GM23338 (cell line): ENCODE data around the gene LCE2C. TPM values are rescaled to one million over a fixed set of nuclear protein-coding genes. Genes with fewer than 3 reads are reported as not detected.
"Not testable (repeated sequence)": the region's sequence is repeated elsewhere in the genome, so short reads cannot be mapped to it uniquely, and the experiment has no call there.

ENCODE experiments used
- ATAC-seq: fragments of 200-7000 bp; cut with Tn5 transposase; 3 replicates; pipeline ENCODE4 v1.9.1; 2020
- DNase-seq: peaks from one replicate; pipeline ENCODE4 v3.0.0-alpha.2; 2015; ENCODE audit warnings: low spot score
- H2AFZ ChIP-seq: fragments of 200-600 bp; sonication (generic); 2 replicates; pipeline ENCODE4 v1.8.0; 2016; ENCODE audit warnings: antibody characterized with exemption, mild to moderate bottlenecking, moderate library complexity
- H3F3A ChIP-seq: fragments of 200-600 bp; sonication (generic); replicated peaks from 2 replicates; pipeline ENCODE4 v1.8.0; 2017; ENCODE audit warnings: antibody characterized with exemption, mixed run types, low read depth
- H3K27ac ChIP-seq: fragments of 200-600 bp; sonication (generic); 2 replicates; pipeline ENCODE4 v1.6.1; 2016; ENCODE audit warnings: low read depth
- H3K27me3 ChIP-seq: fragments of 200-600 bp; sonication (generic); 2 replicates; pipeline ENCODE4 v1.8.0; 2016; ENCODE audit warnings: mild to moderate bottlenecking, mixed run types, moderate library complexity; ENCODE audit not compliant: insufficient read depth
- H3K36me3 ChIP-seq: fragments of 200-600 bp; sonication (generic); 2 replicates; pipeline ENCODE4 v1.8.0; 2016; ENCODE audit warnings: mild to moderate bottlenecking; ENCODE audit not compliant: insufficient read depth
- H3K4me1 ChIP-seq: fragments of 200-600 bp; sonication (generic); 2 replicates; pipeline ENCODE4 v1.8.0; 2016; ENCODE audit warnings: mild to moderate bottlenecking, moderate library complexity; ENCODE audit not compliant: insufficient read depth
- H3K4me2 ChIP-seq: fragments of 200-600 bp; sonication (generic); 2 replicates; pipeline ENCODE4 v1.7.1; 2017; ENCODE audit warnings: mixed run types
- H3K4me3 ChIP-seq: fragments of 200-600 bp; sonication (generic); 2 replicates; pipeline ENCODE4 v1.6.1; 2016; ENCODE audit warnings: mixed run types
- H3K79me2 ChIP-seq: fragments of 200-600 bp; sonication (generic); replicated peaks from 2 replicates; pipeline ENCODE4 v1.8.0; 2017; ENCODE audit warnings: mild to moderate bottlenecking; ENCODE audit not compliant: insufficient read depth
- H3K9me2 ChIP-seq: fragments of 200-600 bp; sonication (generic); 2 replicates; pipeline ENCODE4 v1.8.0; 2017; ENCODE audit not compliant: insufficient read depth
- H4K20me1 ChIP-seq: fragments of 200-600 bp; sonication (generic); replicated peaks from 2 replicates; pipeline ENCODE4 v1.8.0; 2017; ENCODE audit warnings: mild to moderate bottlenecking; ENCODE audit not compliant: insufficient read depth
- H3K27ac Mint-ChIP-seq: 2 replicates; pipeline ENCODE4 v1.8.0; 2020; ENCODE audit warnings: inconsistent platforms, mild to moderate bottlenecking, moderate library complexity, mixed read lengths
- H3K27me3 Mint-ChIP-seq: 3 replicates; pipeline ENCODE4 v1.8.0; 2022; ENCODE audit warnings: low read depth, mild to moderate bottlenecking, moderate library complexity, mixed read lengths, inconsistent platforms; ENCODE audit not compliant: insufficient read depth, poor library complexity
- H3K36me3 Mint-ChIP-seq: 3 replicates; pipeline ENCODE4 v1.8.0; 2021; ENCODE audit warnings: low read depth, mild to moderate bottlenecking, inconsistent platforms, moderate library complexity, mixed read lengths
- H3K4me1 Mint-ChIP-seq: 3 replicates; pipeline ENCODE4 v1.8.0; 2020; ENCODE audit warnings: mild to moderate bottlenecking, inconsistent platforms, mixed read lengths
- H3K4me3 Mint-ChIP-seq: 3 replicates; pipeline ENCODE4 v1.8.0; 2021; ENCODE audit warnings: moderate library complexity, mild to moderate bottlenecking, inconsistent platforms, mixed read lengths
- H3K9me3 Mint-ChIP-seq: 3 replicates; pipeline ENCODE4 v1.8.0; 2020; ENCODE audit warnings: moderate library complexity, mild to moderate bottlenecking, inconsistent platforms, mixed read lengths
- CREB1 ChIP-seq: fragments of 250-450 bp; sonication (Bioruptor Pico); IDR thresholded peaks from 2 replicates; pipeline ENCODE4 v1.5.0; 2020; ENCODE audit warnings: low read depth, mild to moderate bottlenecking, moderate library complexity
- CTCF ChIP-seq, 2 experiments: fragments of 200-600 bp in 1 of 2; sonication (generic) in 1 of 2; conservative IDR thresholded peaks; 2 replicates each; pipeline versions ENCODE4 v1.5.1 to v1.6.1; 2016 to 2017; ENCODE audit warnings: antibody characterized with exemption in 2 of 2, low read depth in 2 of 2, mild to moderate bottlenecking in 2 of 2, moderate library complexity in 1 of 2
- EZH2phosphoT487 ChIP-seq: fragments of 200-600 bp; sonication (generic); IDR thresholded peaks from one replicate; pipeline ENCODE4 v1.8.1; 2018; ENCODE audit warnings: antibody characterized with exemption; ENCODE audit not compliant: unreplicated experiment
- NANOG ChIP-seq: IDR thresholded peaks from 2 replicates; pipeline ENCODE4 v1.6.1; 2016; ENCODE audit warnings: antibody characterized with exemption, borderline replicate concordance
- POLR2AphosphoS5 ChIP-seq: IDR thresholded peaks from 2 replicates; pipeline ENCODE4 v1.6.1; 2016; ENCODE audit warnings: antibody characterized with exemption, low read depth
- STAT1 ChIP-seq: IDR thresholded peaks from one replicate; pipeline ENCODE4 v1.6.1; 2016; ENCODE audit warnings: antibody characterized with exemption; ENCODE audit not compliant: unreplicated experiment
- ZNF462 ChIP-seq: fragments of 250-450 bp; sonication (Bioruptor Pico); IDR thresholded peaks from 2 replicates; pipeline ENCODE4 v1.5.0; 2020; ENCODE audit warnings: mild to moderate bottlenecking, moderate library complexity
- long read RNA-seq: library from polyadenylated mRNA; unstranded; transcript quantifications from one replicate; pipeline ENCODE4 v2.0.0, GENCODE V29; 2020; ENCODE audit not compliant: unreplicated experiment
- polyA plus RNA-seq: library from polyadenylated mRNA; unstranded; fragments of >200 nt; fragmentation: Nextera tagmentation; extraction: Ambion mirVana; gene quantifications from 2 replicates; pipeline ENCODE4 v1.2.1, GENCODE V29; 2016
- total RNA-seq: library from RNA; depleted of rRNA; stranded (reverse); fragments of >200 nt; shearing (Covaris generic); gene quantifications from 2 replicates; pipeline ENCODE4 v1.2.3, GENCODE V29; 2014; rRNA removed
- TF ChIP-seq, protein P1 (sequence below): IDR thresholded peaks from 2 replicates; pipeline ENCODE4 v1.6.1; 2016; ENCODE audit warnings: antibody characterized with exemption

The LCE2C gene, protein sequence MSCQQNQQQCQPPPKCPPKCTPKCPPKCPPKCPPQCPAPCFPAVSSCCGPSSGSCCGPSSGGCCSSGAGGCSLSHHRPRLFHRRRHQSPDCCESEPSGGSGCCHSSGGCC
- total RNA-seq, result not detected in 2 replicates
- not detected in 2 replicates for polyA plus RNA-seq
- long read RNA-seq, result 0 reads

DNA sequence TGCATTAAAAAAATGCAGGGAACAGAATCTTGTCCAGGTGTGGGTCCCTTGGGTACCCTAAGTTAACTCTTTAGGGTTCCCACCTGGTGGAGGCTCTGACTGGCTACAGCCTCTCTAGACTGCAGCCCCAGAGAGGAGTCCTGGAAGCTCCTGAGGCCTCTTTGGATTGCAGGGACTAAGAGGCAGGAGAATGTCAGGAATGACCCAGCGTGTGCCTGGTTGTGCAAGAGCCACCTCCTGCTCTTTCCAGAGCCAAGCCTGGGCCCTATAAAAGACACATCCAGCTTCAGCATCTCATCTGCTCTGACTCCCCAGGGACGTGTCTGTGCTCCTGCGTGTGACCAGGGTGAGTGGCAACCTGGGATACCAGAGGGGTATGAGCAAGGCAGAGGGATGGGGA, at the start of gene LCE2C:
TSS of gene LCE2C (plus strand) at position 297 of the 400 bp plus-strand sequence. CDS start 737 bp downstream, outside the sequence.
- not testable (repeated sequence) for H3K27me3 Mint-ChIP-seq, H3K36me3 Mint-ChIP-seq, H3K4me1 Mint-ChIP-seq, H3K4me1 ChIP-seq, H3K79me2 ChIP-seq, ATAC-seq, H3K4me3 ChIP-seq, DNase-seq, H3K4me3 Mint-ChIP-seq, H3K27ac Mint-ChIP-seq, H3K36me3 ChIP-seq, H3F3A ChIP-seq, H2AFZ ChIP-seq, H3K27ac ChIP-seq, H3K27me3 ChIP-seq, H3K4me2 ChIP-seq, H3K9me2 ChIP-seq, H4K20me1 ChIP-seq, H3K9me3 Mint-ChIP-seq

DNA sequence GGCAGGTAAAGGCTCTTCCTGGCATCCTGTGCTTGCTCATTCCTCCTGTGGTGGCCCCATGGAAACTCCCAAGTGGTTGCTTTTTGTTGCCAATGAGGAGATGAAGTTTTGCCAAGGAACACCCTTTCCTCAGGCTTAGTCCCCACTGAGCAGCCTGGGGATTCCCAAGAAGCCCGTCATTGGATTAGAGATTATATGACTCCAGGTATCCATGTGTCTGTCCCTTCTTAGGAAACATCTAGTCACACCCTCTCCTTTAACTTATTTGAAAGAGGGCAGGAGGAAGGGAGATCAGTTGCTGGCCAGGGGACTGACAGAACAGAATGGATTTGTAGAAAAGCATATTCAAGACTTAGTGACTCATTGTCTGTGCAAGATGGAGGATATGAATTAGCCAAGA, 48.3 kb upstream of the LCE2C start:
- no peaks in the 10 kb centered on the region for H3K79me2 ChIP-seq
- no peak for DNase-seq
- H3K4me3 ChIP-seq, result no peak overlapping the region
- peaks cover 4% of the 10 kb centered on the region for H3K27me3 Mint-ChIP-seq
- no peaks in the 10 kb centered on the region; the same call in 2 of the 3 replicates for H3K36me3 Mint-ChIP-seq
- TF ChIP-seq CTCF (conservative IDR thresholded peaks at IDR 0.05; ENCODE audit: low read depth in 2 of 2) (no peak), CREB1 (no peak), POLR2AphosphoS5 (no peak), ZNF462 (CRISPR knock-in tag) (no peak), EZH2phosphoT487 (no peak), STAT1 (no peak), NANOG (no peak)
- TF ChIP-seq, protein P1, sequence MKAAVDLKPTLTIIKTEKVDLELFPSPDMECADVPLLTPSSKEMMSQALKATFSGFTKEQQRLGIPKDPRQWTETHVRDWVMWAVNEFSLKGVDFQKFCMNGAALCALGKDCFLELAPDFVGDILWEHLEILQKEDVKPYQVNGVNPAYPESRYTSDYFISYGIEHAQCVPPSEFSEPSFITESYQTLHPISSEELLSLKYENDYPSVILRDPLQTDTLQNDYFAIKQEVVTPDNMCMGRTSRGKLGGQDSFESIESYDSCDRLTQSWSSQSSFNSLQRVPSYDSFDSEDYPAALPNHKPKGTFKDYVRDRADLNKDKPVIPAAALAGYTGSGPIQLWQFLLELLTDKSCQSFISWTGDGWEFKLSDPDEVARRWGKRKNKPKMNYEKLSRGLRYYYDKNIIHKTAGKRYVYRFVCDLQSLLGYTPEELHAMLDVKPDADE, result no peak
- H2AFZ ChIP-seq, result no peak overlapping the region
- no peak overlapping the region for H3K27ac Mint-ChIP-seq
- no peak for ATAC-seq
- no peak overlapping the region for H3K27ac ChIP-seq
- H3K9me2 ChIP-seq, result peaks cover 9% of the 10 kb centered on the region
- H3K4me1 ChIP-seq, result peaks cover 5% of the 10 kb centered on the region; the same call in 1 of the 2 replicates
- H3K27me3 ChIP-seq, result no peaks in the 10 kb centered on the region; the same call in 1 of the 2 replicates
- H3K4me2 ChIP-seq, result no peak overlapping the region
- H3K4me1 Mint-ChIP-seq, result no peaks in the 10 kb centered on the region; the same call in 2 of the 3 replicates
- no peaks in the 10 kb centered on the region for H3K36me3 ChIP-seq
- H4K20me1 ChIP-seq, result no peaks in the 10 kb centered on the region
- no peak overlapping the region for H3K4me3 Mint-ChIP-seq
- peaks cover 8% of the 10 kb centered on the region; the same call in 2 of the 3 replicates for H3K9me3 Mint-ChIP-seq
- no peaks in the 10 kb centered on the region for H3F3A ChIP-seq
